ENCODE results near the gene POLR1B. TPM values are rescaled to one million over a fixed set of nuclear protein-coding genes. Genes with fewer than 3 reads are reported as not detected.
"Not testable (repeated sequence)": the region's sequence is repeated elsewhere in the genome, so short reads cannot be mapped to it uniquely, and the experiment has no call there.

Gene POLR1B
- polyA plus RNA-seq, 3 donors from 2014 or later = 12.1 to 21.5 (median 17.1) TPM

- not testable (repeated sequence) for H3K4me3 Mint-ChIP-seq; H3K36me3 Mint-ChIP-seq; H3K9me3 Mint-ChIP-seq; DNase-seq; H3K27ac Mint-ChIP-seq; H3K27me3 Mint-ChIP-seq (ENCODE audit: low read depth in 3 of 3)
- H3K4me1 Mint-ChIP-seq = peaks cover 1 to 11% of the 10 kb centered on the region in 2 donors
These were observed 73.5 kb downstream of the POLR1B start for GRCh38 chr2:112615798-112616197.

GRCh38 chr2:112618383-112618782 is 76.1 kb downstream of the POLR1B start:
- no peak overlapping the region for H3K27ac Mint-ChIP-seq
- H3K9me3 Mint-ChIP-seq = no peaks in the 10 kb centered on the region
- H3K27me3 Mint-ChIP-seq (ENCODE audit: low read depth in 3 of 3) = peaks cover 0 to 6% (median 4%) of the 10 kb centered on the region in 3 donors
- no peak for DNase-seq
- peaks cover 0 to 6% (median 0%) of the 10 kb centered on the region in 3 donors for H3K36me3 Mint-ChIP-seq
- peaks cover 21 to 27% of the 10 kb centered on the region in 2 donors for H3K4me1 Mint-ChIP-seq
- H3K4me3 Mint-ChIP-seq = no peak overlapping the region

GRCh38 chr2:112621790-112622527 is 79.7 kb downstream of the POLR1B start:
- no peak for DNase-seq
- H3K4me3 Mint-ChIP-seq = peak overlapping the region in 3 of 5 donors; percentile 25 to 53 (median 29)
- H3K9me3 Mint-ChIP-seq = no peaks in the 10 kb centered on the region
- H3K36me3 Mint-ChIP-seq = peaks cover 0 to 2% (median 0%) of the 10 kb centered on the region in 3 donors
- H3K4me1 Mint-ChIP-seq = peaks cover 51 to 56% of the 10 kb centered on the region in 2 donors
- H3K27me3 Mint-ChIP-seq (ENCODE audit: low read depth in 3 of 3) = peaks cover 0 to 6% (median 2%) of the 10 kb centered on the region in 3 donors
- peak overlapping the region in 3 of 6 donors; percentile 20 to 50 (median 40) for H3K27ac Mint-ChIP-seq

GRCh38 chr2:112622528-112622849 is 80.2 kb downstream of the POLR1B start:
- peaks cover 0 to 2% (median 0%) of the 10 kb centered on the region in 3 donors for H3K36me3 Mint-ChIP-seq
- H3K9me3 Mint-ChIP-seq = no peaks in the 10 kb centered on the region
- no peak for DNase-seq
- H3K27me3 Mint-ChIP-seq (ENCODE audit: low read depth in 3 of 3) = peaks cover 0 to 6% (median 2%) of the 10 kb centered on the region in 3 donors
- peaks cover 56 to 61% of the 10 kb centered on the region in 2 donors for H3K4me1 Mint-ChIP-seq
- H3K4me3 Mint-ChIP-seq = peak overlapping the region in 3 of 5 donors; percentile 25 to 29 (median 29)
- peak overlapping the region in 3 of 6 donors; percentile 19 to 40 (median 20) for H3K27ac Mint-ChIP-seq

- Mint-ChIP-seq H3K9me3 (no peaks in the 10 kb centered on the region), H3K27me3 (ENCODE audit: low read depth in 3 of 3) (peaks cover 0 to 8% (median 4%) of the 10 kb centered on the region in 3 donors), H3K27ac (peak overlapping the region; percentile 85 to 98 (median 94))
These were observed 81.9 kb downstream of the POLR1B start for GRCh38 chr2:112623913-112624777.

GRCh38 chr2:112625474-112626114 is 83.3 kb downstream of the POLR1B start:
- peak overlapping the region; percentile 85 to 98 (median 93) for H3K27ac Mint-ChIP-seq
- H3K9me3 Mint-ChIP-seq = no peaks in the 10 kb centered on the region
- H3K4me3 Mint-ChIP-seq = peak overlapping the region; percentile 68 to 89 (median 82)
- DNase-seq = no peak
- H3K4me1 Mint-ChIP-seq = peaks cover 87 to 92% of the 10 kb centered on the region in 2 donors
- peaks cover 9 to 12% (median 10%) of the 10 kb centered on the region in 3 donors for H3K27me3 Mint-ChIP-seq (ENCODE audit: low read depth in 3 of 3)
- peaks cover 0 to 2% (median 0%) of the 10 kb centered on the region in 3 donors for H3K36me3 Mint-ChIP-seq

More at GRCh38 chr2:112623913-112624777, 81.9 kb downstream of the POLR1B start:
- DNase-seq = peak; percentile 66 to 72 (median 70)
- peaks cover 72 to 77% of the 10 kb centered on the region in 2 donors for H3K4me1 Mint-ChIP-seq
- H3K4me3 Mint-ChIP-seq = peak overlapping the region; percentile 68 to 89 (median 82)
- peaks cover 0 to 2% (median 0%) of the 10 kb centered on the region in 3 donors for H3K36me3 Mint-ChIP-seq

GRCh38 chr2:112626604-112627059 is 84.4 kb downstream of the POLR1B start:
- DNase-seq = peak; percentile 66 to 73 (median 69)
- Mint-ChIP-seq H3K27ac (peak overlapping the region; percentile 85 to 98 (median 93)), H3K36me3 (no peaks in the 10 kb centered on the region), H3K27me3 (ENCODE audit: low read depth in 3 of 3) (peaks cover 15 to 18% (median 15%) of the 10 kb centered on the region in 3 donors), H3K4me1 (peaks cover 88 to 93% of the 10 kb centered on the region in 2 donors), H3K9me3 (peaks cover 0 to 2% (median 0%) of the 10 kb centered on the region in 6 donors), H3K4me3 (peak overlapping the region; percentile 68 to 86 (median 73))

Other genes starting within 250 kb of the POLR1B start
- 1 to 10 TPM in 1 of 3 donors, under 1 TPM in 2; 0.58 to 2.3 (median 0.76) TPM for gene RGPD8, start 108.8 kb upstream of the POLR1B start, polyA plus RNA-seq
- gene TTL, start 60.3 kb upstream of the POLR1B start, polyA plus RNA-seq = 1 to 10 TPM; 1.6 to 2.1 (median 1.7) TPM
- 100 to 1,000 TPM in 1 of 3 donors, 10 to 100 TPM in 2; 65.1 to 109 (median 81.0) TPM for gene CHCHD5, start 42.1 kb downstream of the POLR1B start, polyA plus RNA-seq
- gene SLC20A1, start 103.5 kb downstream of the POLR1B start, polyA plus RNA-seq = 10 to 100 TPM; 34.4 to 77.5 (median 73.1) TPM
- gene NT5DC4, start 178.6 kb downstream of the POLR1B start, polyA plus RNA-seq = under 1 TPM in 1 of 3 donors, not detected in 2; 0.24 TPM
- gene CKAP2L, start 222.1 kb downstream of the POLR1B start, polyA plus RNA-seq = under 1 TPM in 2 of 3 donors, not detected in 1; 0.08 to 0.91 TPM
- gene IL1A, start 242.0 kb downstream of the POLR1B start, polyA plus RNA-seq = not detected